Fibroblast of the conjunctiva (primary cell): ENCODE results near the gene RNPEPL1.
"Not testable (repeated sequence)": the region's sequence is repeated elsewhere in the genome, so short reads cannot be mapped to it uniquely, and the experiment has no call there.

Source experiments
- DNase-seq: peaks from one replicate; pipeline ENCODE4 v3.0.0-alpha.2; 2010; ENCODE audit warnings: low read depth

Gene RNPEPL1

GRCh38 chr2:240538031-240538780 is 30.1 kb upstream of the RNPEPL1 start:
- no peak for DNase-seq

GRCh38 chr2:240539101-240539500 is 29.2 kb upstream of the RNPEPL1 start:
- not testable (repeated sequence) for DNase-seq

- DNase-seq, result no peak
Measured at GRCh38 chr2:240539906-240540305, 28.4 kb upstream of the RNPEPL1 start.

- no peak for DNase-seq
Measured at GRCh38 chr2:240551288-240551687, 17.0 kb upstream of the RNPEPL1 start.

- no peak for DNase-seq
Measured at GRCh38 chr2:240551811-240552210, 16.5 kb upstream of the RNPEPL1 start.

- DNase-seq, result no peak
Measured at GRCh38 chr2:240553956-240554480, 14.3 kb upstream of the RNPEPL1 start.

- no peak for DNase-seq
Measured at GRCh38 chr2:240554767-240555493, 13.4 kb upstream of the RNPEPL1 start.

GRCh38 chr2:240555541-240556250 is 12.6 kb upstream of the RNPEPL1 start:
- no peak for DNase-seq

GRCh38 chr2:240556553-240557100 is 11.7 kb upstream of the RNPEPL1 start:
- DNase-seq, result no peak

GRCh38 chr2:240557101-240557751 is 11.1 kb upstream of the RNPEPL1 start:
- DNase-seq, result no peak

- peak; percentile 40 for DNase-seq
Measured at GRCh38 chr2:240557808-240558207, 10.5 kb upstream of the RNPEPL1 start, which contains the start of gene ANKMY1. Gene ANKMY1 (minus strand): TSS chr2:240557988. CDS start chr2:240557335, 653 bp downstream.

- no peak for DNase-seq
Measured at GRCh38 chr2:240558236-240558761, 10.0 kb upstream of the RNPEPL1 start.

- no peak for DNase-seq
Measured at GRCh38 chr2:240559286-240559685, 9.0 kb upstream of the RNPEPL1 start.

GRCh38 chr2:240560084-240560479 is 8.2 kb upstream of the RNPEPL1 start, which contains the start of gene DUSP28:
Gene DUSP28 (plus strand): TSS chr2:240560357. CDS start chr2:240560685, 328 bp downstream.
- DNase-seq, result peak; percentile 64

GRCh38 chr2:240560480-240561324 is 7.6 kb upstream of the RNPEPL1 start:
- peak; percentile 96 for DNase-seq

GRCh38 chr2:240561325-240561971 is 6.8 kb upstream of the RNPEPL1 start:
- no peak for DNase-seq

GRCh38 chr2:240563231-240563630 is 5.1 kb upstream of the RNPEPL1 start:
- DNase-seq, result not testable (repeated sequence)

GRCh38 chr2:240563951-240564560 is 4.2 kb upstream of the RNPEPL1 start:
- DNase-seq, result no peak
